K562 (cell line): ENCODE measurements around the gene BSN. TPM values are rescaled to one million over a fixed set of nuclear protein-coding genes. Genes with fewer than 3 reads are reported as not detected.

Experiments
- ATAC-seq: fragments of 200-7000 bp; cut with Tn5 transposase; 3 replicates; pipeline ENCODE4 v1.9.1; 2020; ENCODE audit warnings: moderate library complexity
- BruUV-seq: library from RNA; stranded (reverse); fragments of 400-500 nt; replicated peaks from 2 replicates; lab custom pipeline; 2021; lab: Mats Ljungman, UMichigan
- CTCF ChIA-PET: fragments of 300-600 bp; formaldehyde crosslinking; extraction: SDS; loops from one replicate; lab custom pipeline; 2021; ENCODE audit warnings: low intra/inter-chr PET ratio; lab: Yijun Ruan, JAX
- POLR2A ChIA-PET: fragments of 300-600, 350-650 bp; sonication (Branson Sonifier 250); formaldehyde crosslinking; extraction: SDS; loops from one replicate; lab custom pipeline; 2021; ENCODE audit warnings: antibody characterized with exemption, inconsistent platforms; lab: Yijun Ruan, JAX
- DNase-seq, 4 experiments: peaks; one replicate each; pipeline versions ENCODE4 v3.0.0 to v3.0.0-alpha.2; 2011 to 2018; ENCODE audit warnings: low spot score in 3 of 4, mixed read lengths in 3 of 4; ENCODE audit errors: extremely low read depth in 1 of 4
- FAIRE-seq: peaks from 2 replicates; lab custom pipeline; 2011; peaks lifted over from hg19 to GRCh38; lab: Jason Lieb, UNC
- H2AFZ ChIP-seq: 2 replicates; pipeline ENCODE4 v1.6.0; 2011; ENCODE audit warnings: low read depth, low read length, control low read depth, inconsistent platforms
- H3K27ac ChIP-seq: fragments of 200-600 bp; 3 replicates; pipeline ENCODE4 v1.8.0; 2011; ENCODE audit warnings: low read depth, mild to moderate bottlenecking, control low read depth, inconsistent platforms, low read length, moderate library complexity, mixed read lengths; ENCODE audit errors: extremely low read depth
- H3K27me3 ChIP-seq, 2 experiments: fragments of 300-600 bp in 1 of 2; 2 replicates in 1 of 2; 3 replicates in 1 of 2; pipeline versions ENCODE4 v1.6.0 to v1.8.0; 2011; ENCODE audit warnings: inconsistent platforms in 2 of 2, low read length in 2 of 2, mild to moderate bottlenecking in 1 of 2, mixed read lengths in 1 of 2, moderate library complexity in 1 of 2; ENCODE audit not compliant: control insufficient read depth in 2 of 2, insufficient read depth in 2 of 2
- H3K36me3 ChIP-seq: fragments of 300-600 bp; 3 replicates; pipeline ENCODE4 v1.8.0; 2011; ENCODE audit warnings: mild to moderate bottlenecking, low read length, inconsistent platforms; ENCODE audit not compliant: control insufficient read depth, insufficient read depth
- H3K4me1 ChIP-seq, 2 experiments: fragments of 200-600 bp in 1 of 2; replicated peaks in 1 of 2; 2 replicates in 1 of 2; 3 replicates in 1 of 2; pipeline versions ENCODE4 v1.5.1 to v1.8.0; 2011; ENCODE audit warnings: inconsistent platforms in 2 of 2, low read length in 2 of 2, mild to moderate bottlenecking in 1 of 2, mixed read lengths in 1 of 2, moderate library complexity in 1 of 2; ENCODE audit not compliant: control insufficient read depth in 2 of 2, insufficient read depth in 2 of 2
- H3K4me2 ChIP-seq: 2 replicates; pipeline ENCODE4 v1.6.1; 2011; ENCODE audit warnings: low read length, control low read depth, inconsistent platforms, mixed read lengths; ENCODE audit not compliant: insufficient read depth
- H3K4me3 ChIP-seq: fragments of 200-600 bp; sonication (generic), shearing (Covaris generic); 2 replicates; pipeline ENCODE4 v1.5.1; 2016; ENCODE audit warnings: control low read depth, inconsistent platforms
- H3K79me2 ChIP-seq: fragments of 200-600 bp; 3 replicates; pipeline ENCODE4 v1.8.0; 2011; ENCODE audit warnings: low read length, inconsistent platforms; ENCODE audit not compliant: control insufficient read depth, insufficient read depth
- H3K9ac ChIP-seq, 2 experiments: 2 replicates each; pipeline versions ENCODE4 v1.6.0 to v1.6.1; 2011; ENCODE audit warnings: low read depth in 2 of 2, low read length in 2 of 2, control low read depth in 1 of 2, inconsistent platforms in 1 of 2, mild to moderate bottlenecking in 1 of 2, mixed read lengths in 1 of 2; ENCODE audit not compliant: insufficient read depth in 1 of 2
- H3K9me1 ChIP-seq: one replicate; pipeline ENCODE4 v1.6.0; 2011; ENCODE audit warnings: inconsistent platforms, mild to moderate bottlenecking, low read length, moderate library complexity; ENCODE audit not compliant: control insufficient read depth, insufficient read depth
- H3K9me3 ChIP-seq: replicated peaks from 2 replicates; pipeline ENCODE4 v1.5.1; 2011; ENCODE audit warnings: low read depth, low read length, inconsistent platforms; ENCODE audit not compliant: control insufficient read depth, insufficient read depth
- H4K20me1 ChIP-seq: replicated peaks from 2 replicates; pipeline ENCODE4 v1.6.1; 2011; ENCODE audit warnings: low read length, inconsistent platforms, mixed read lengths; ENCODE audit not compliant: control insufficient read depth, insufficient read depth
- ATF1 ChIP-seq, 2 experiments: fragments of 450-650 bp in 1 of 2; IDR thresholded peaks; 2 replicates each; pipeline ENCODE4 v1.6.1; 2016; ENCODE audit warnings: missing compliant biosample characterization in 1 of 2, missing genetic modification characterization in 1 of 2
- HDGF ChIP-seq: fragments of 450-650 bp; IDR thresholded peaks from 2 replicates; pipeline ENCODE4 v1.6.1; 2016
- MYC ChIP-seq, 2 experiments: fragments of 250-450 bp in 1 of 2; sonication (Bioruptor Pico) in 1 of 2; IDR thresholded peaks; 2 replicates each; pipeline versions ENCODE4 v1.5.1 to v1.6.1; 2012 to 2021; ENCODE audit warnings: low read depth in 2 of 2, borderline replicate concordance in 1 of 2, improper control_type of control experiment in 1 of 2, low read length in 1 of 2, mild to moderate bottlenecking in 1 of 2, moderate library complexity in 1 of 2
- WGBS: fragments of 100-300 bp; shearing (Covaris generic); methylation state at CpG from one replicate; pipeline ENCODE4 v1.1.6; 2016; ENCODE audit warnings: low coverage, mixed read lengths; ENCODE audit not compliant: insufficient coverage; ENCODE audit errors: missing lambda C conversion rate; 5-methylcytosine and 5-hydroxymethylcytosine counted together
- in situ Hi-C: fragments of 300-500 bp; cut with MboI; formaldehyde crosslinking; loops from 4 replicates; pipeline ENCODE4 v1.15.0; 2018; ENCODE audit warnings: inconsistent platforms, mixed read lengths
- intact Hi-C: fragments of 100-400 bp; cut with micrococcal nuclease; formaldehyde crosslinking; loops from 2 replicates; pipeline ENCODE4 v1.14.2; 2022
- polyA plus RNA-seq, 8 experiments: library from polyadenylated mRNA; depleted of rRNA in 4 of 8; stranded (reverse) in 5 of 8; unstranded in 3 of 8; fragments of >200 nt; fragmentation: Nextera tagmentation in 2 of 8; fragmentation: Illumina TruSeq in 1 of 8; extraction: Ambion mirVana in 2 of 8; extraction: Trizol in 1 of 8; gene quantifications; 2 replicates each; pipeline versions ENCODE4 v1.2.1 to v1.2.3, GENCODE V29; 2011 to 2014; ENCODE audit warnings: inconsistent platforms in 1 of 8, missing spikeins in 1 of 8
- total RNA-seq, 7 experiments: library from RNA; depleted of rRNA in 6 of 7; stranded (reverse); fragments of >200 nt in 6 of 7; fragmentation: Illumina TruSeq in 2 of 7; extraction: Trizol in 2 of 7; gene quantifications; 2 replicates each; pipeline versions ENCODE4 v1.2.1 to v1.2.3, GENCODE V29; 2011 to 2021; ENCODE audit warnings: low replicate concordance in 1 of 7
- TF ChIP-seq, protein P1 (sequence below), 2 experiments: IDR thresholded peaks in 1 of 2; conservative IDR thresholded peaks in 1 of 2; 2 replicates each; pipeline ENCODE4 v1.6.1; 2016; ENCODE audit warnings: low read depth in 2 of 2, mild to moderate bottlenecking in 1 of 2, missing compliant biosample characterization in 1 of 2, missing genetic modification characterization in 1 of 2, moderate library complexity in 1 of 2
- TF ChIP-seq, protein P2 (sequence below): fragments of 450-650 bp; IDR thresholded peaks from 2 replicates; pipeline ENCODE4 v1.7.1; 2018; ENCODE audit warnings: mild to moderate bottlenecking, low read depth; ENCODE audit not compliant: partially characterized antibody

The BSN gene
- total and polyA plus RNA-seq, 9 of the 15 experiments (the other 6 are each of a cell fraction or from before 2014, with no cell fraction given), result 0.03 to 1.5 (median 0.29) TPM

DNA sequence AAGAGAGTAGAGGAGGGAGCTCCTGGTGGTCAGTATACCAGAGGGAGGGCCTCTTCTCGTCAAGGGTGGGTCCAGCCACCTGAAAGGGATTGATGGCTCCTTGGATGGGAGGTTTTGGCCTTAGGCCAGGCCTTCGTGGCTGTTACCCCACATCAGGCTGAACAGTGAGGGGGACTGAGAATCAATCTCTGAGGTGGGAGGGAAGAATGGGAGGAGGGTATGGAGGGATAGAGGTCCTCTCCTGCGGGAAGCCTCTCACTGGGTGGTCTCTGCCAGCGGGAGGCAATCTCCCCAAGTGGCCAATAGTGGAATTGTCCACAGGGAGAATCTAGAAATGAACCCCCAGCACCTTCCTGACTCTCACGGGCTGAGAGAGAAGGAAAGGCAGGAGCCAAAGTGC lies 53.5 kb downstream of the BSN start (continued):
- TF ChIP-seq, protein P1, sequence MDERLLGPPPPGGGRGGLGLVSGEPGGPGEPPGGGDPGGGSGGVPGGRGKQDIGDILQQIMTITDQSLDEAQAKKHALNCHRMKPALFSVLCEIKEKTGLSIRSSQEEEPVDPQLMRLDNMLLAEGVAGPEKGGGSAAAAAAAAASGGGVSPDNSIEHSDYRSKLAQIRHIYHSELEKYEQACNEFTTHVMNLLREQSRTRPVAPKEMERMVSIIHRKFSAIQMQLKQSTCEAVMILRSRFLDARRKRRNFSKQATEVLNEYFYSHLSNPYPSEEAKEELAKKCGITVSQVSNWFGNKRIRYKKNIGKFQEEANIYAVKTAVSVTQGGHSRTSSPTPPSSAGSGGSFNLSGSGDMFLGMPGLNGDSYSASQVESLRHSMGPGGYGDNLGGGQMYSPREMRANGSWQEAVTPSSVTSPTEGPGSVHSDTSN (CRISPR knock-in tag; IDR thresholded peaks at IDR 0.05; ENCODE audit: low read depth), result no peak
- TF ChIP-seq, protein P1 (tag; conservative IDR thresholded peaks at IDR 0.05; ENCODE audit: low read depth), result no peak
- no peak for TF ChIP-seq ATF1 (CRISPR knock-in tag; IDR thresholded peaks at IDR 0.05)
- no peak for TF ChIP-seq ATF1 (tag; IDR thresholded peaks at IDR 0.05)
- TF ChIP-seq, protein P2, sequence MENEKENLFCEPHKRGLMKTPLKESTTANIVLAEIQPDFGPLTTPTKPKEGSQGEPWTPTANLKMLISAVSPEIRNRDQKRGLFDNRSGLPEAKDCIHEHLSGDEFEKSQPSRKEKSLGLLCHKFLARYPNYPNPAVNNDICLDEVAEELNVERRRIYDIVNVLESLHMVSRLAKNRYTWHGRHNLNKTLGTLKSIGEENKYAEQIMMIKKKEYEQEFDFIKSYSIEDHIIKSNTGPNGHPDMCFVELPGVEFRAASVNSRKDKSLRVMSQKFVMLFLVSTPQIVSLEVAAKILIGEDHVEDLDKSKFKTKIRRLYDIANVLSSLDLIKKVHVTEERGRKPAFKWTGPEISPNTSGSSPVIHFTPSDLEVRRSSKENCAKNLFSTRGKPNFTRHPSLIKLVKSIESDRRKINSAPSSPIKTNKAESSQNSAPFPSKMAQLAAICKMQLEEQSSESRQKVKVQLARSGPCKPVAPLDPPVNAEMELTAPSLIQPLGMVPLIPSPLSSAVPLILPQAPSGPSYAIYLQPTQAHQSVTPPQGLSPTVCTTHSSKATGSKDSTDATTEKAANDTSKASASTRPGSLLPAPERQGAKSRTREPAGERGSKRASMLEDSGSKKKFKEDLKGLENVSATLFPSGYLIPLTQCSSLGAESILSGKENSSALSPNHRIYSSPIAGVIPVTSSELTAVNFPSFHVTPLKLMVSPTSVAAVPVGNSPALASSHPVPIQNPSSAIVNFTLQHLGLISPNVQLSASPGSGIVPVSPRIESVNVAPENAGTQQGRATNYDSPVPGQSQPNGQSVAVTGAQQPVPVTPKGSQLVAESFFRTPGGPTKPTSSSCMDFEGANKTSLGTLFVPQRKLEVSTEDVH, result no peak

DNA sequence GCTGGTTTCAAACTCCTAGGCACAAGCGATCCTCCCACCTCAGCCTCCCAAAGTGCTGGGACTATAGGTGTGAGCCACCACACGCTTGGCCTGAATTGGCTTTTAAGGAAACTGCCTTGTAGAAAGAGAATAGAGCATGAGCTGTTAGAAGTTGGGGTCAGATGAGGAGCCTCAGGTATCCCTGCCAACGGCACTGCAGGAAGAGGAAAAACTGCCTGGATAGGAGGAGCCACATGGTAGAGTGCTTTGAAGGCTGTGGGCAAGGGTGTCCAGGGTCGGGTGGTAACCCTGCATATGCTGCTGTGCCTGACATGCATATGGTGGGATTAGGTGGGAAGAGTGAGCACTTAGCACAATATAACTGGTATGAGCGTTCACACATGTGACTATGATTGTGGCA lies 55.0 kb downstream of the BSN start:
- H3K4me2 ChIP-seq, result no peak overlapping the region
- peaks cover 2% of the 10 kb centered on the region for H3K9me1 ChIP-seq
- intact Hi-C loops (no loop called here), in situ Hi-C loops (no loop called here)
- H3K4me3 ChIP-seq, result no peak overlapping the region
- H3K79me2 ChIP-seq, result no peaks in the 10 kb centered on the region
- no peak overlapping the region for H3K9ac ChIP-seq
- POLR2A ChIA-PET, result interaction anchor here (0.5 kb wide), 1 partner anchor 92 kb away, joined by 4 read pairs; no protein-coding TSS in a partner anchor
- H3K9me3 ChIP-seq, result no peaks in the 10 kb centered on the region
- no peak overlapping the region for H3K27ac ChIP-seq
- CTCF ChIA-PET, result no interaction called here
- no peak overlapping the region for H2AFZ ChIP-seq
- FAIRE-seq (no peak), ATAC-seq (no peak), DNase-seq (no peak)
- no peaks in the 10 kb centered on the region for H3K36me3 ChIP-seq
- no peaks in the 10 kb centered on the region; a peak in 1 of 5 replicates for H3K4me1 ChIP-seq
- H3K27me3 ChIP-seq, result no peaks in the 10 kb centered on the region
- TF ChIP-seq MYC (IDR thresholded peaks at IDR 0.05; ENCODE audit: low read depth, low read length) (no peak), MYC (CRISPR knock-in tag; IDR thresholded peaks at IDR 0.05; ENCODE audit: borderline replicate concordance, low read depth) (no peak), HDGF (no peak)
- 13% methylated on average over 3 of the region's 5 CpGs for WGBS
- H4K20me1 ChIP-seq, result no peaks in the 10 kb centered on the region
- BruUV-seq, result no TSS peak
